ENCODE results near the gene RGS1.

Gene RGS1

GRCh38 chr1:192579010-192579738, 3.6 kb downstream of the RGS1 start:
- in situ Hi-C loops (cut with MboI; ENCODE audit: low sequenced_read_pairs), result loop anchor here (10.0 kb wide), 1 partner anchor 64 kb away; no protein-coding TSS in a partner anchor

- in situ Hi-C loops (cut with MboI; ENCODE audit: low sequenced_read_pairs), result no loop called here
Measured at GRCh38 chr1:192580351-192580962, 4.9 kb downstream of the RGS1 start.

- in situ Hi-C loops (cut with MboI; ENCODE audit: low sequenced_read_pairs), result no loop called here
Measured at GRCh38 chr1:192581131-192581927, 5.8 kb downstream of the RGS1 start.

- in situ Hi-C loops (cut with MboI; ENCODE audit: low sequenced_read_pairs), result no loop called here
Measured at GRCh38 chr1:192584866-192585265, 9.3 kb downstream of the RGS1 start.

- in situ Hi-C loops (cut with MboI; ENCODE audit: low sequenced_read_pairs), result no loop called here
Measured at GRCh38 chr1:192587386-192588266, 12.1 kb downstream of the RGS1 start.

- in situ Hi-C loops (cut with MboI; ENCODE audit: low sequenced_read_pairs), result no loop called here
Measured at GRCh38 chr1:192588546-192588945, 13.0 kb downstream of the RGS1 start.

GRCh38 chr1:192589813-192590212, 14.2 kb downstream of the RGS1 start:
- in situ Hi-C loops (cut with MboI; ENCODE audit: low sequenced_read_pairs), result no loop called here

GRCh38 chr1:192592517-192592916, 16.9 kb downstream of the RGS1 start:
- in situ Hi-C loops (cut with MboI; ENCODE audit: low sequenced_read_pairs), result no loop called here

GRCh38 chr1:192592981-192593708, 17.6 kb downstream of the RGS1 start:
- in situ Hi-C loops (cut with MboI; ENCODE audit: low sequenced_read_pairs), result no loop called here

GRCh38 chr1:192595299-192595698, 19.7 kb downstream of the RGS1 start:
- in situ Hi-C loops (cut with MboI; ENCODE audit: low sequenced_read_pairs), result no loop called here

GRCh38 chr1:192598589-192598988, 23.0 kb downstream of the RGS1 start:
- in situ Hi-C loops (cut with MboI; ENCODE audit: low sequenced_read_pairs), result no loop called here

- in situ Hi-C loops (cut with MboI; ENCODE audit: low sequenced_read_pairs), result loop anchor here (10.0 kb wide), 1 partner anchor 125 kb away; no protein-coding TSS in a partner anchor
Measured at GRCh38 chr1:192600275-192600674, 24.7 kb downstream of the RGS1 start.

GRCh38 chr1:192601143-192601542, 25.6 kb downstream of the RGS1 start:
- in situ Hi-C loops (cut with MboI; ENCODE audit: low sequenced_read_pairs), result loop anchor here (10.0 kb wide), 1 partner anchor 126 kb away; no protein-coding TSS in a partner anchor

- in situ Hi-C loops (cut with MboI; ENCODE audit: low sequenced_read_pairs), result loop anchor here (10.0 kb wide), 1 partner anchor 127 kb away; no protein-coding TSS in a partner anchor
Measured at GRCh38 chr1:192601567-192601966, 26.0 kb downstream of the RGS1 start.

GRCh38 chr1:192602757-192603156, 27.2 kb downstream of the RGS1 start:
- in situ Hi-C loops (cut with MboI; ENCODE audit: low sequenced_read_pairs), result loop anchor here (10.0 kb wide), 1 partner anchor 128 kb away; no protein-coding TSS in a partner anchor

- in situ Hi-C loops (cut with MboI; ENCODE audit: low sequenced_read_pairs), result loop anchor here (10.0 kb wide), 1 partner anchor 129 kb away; no protein-coding TSS in a partner anchor
Measured at GRCh38 chr1:192603218-192603787, 27.7 kb downstream of the RGS1 start.

- in situ Hi-C loops (cut with MboI; ENCODE audit: low sequenced_read_pairs), result loop anchor here (10.0 kb wide), 1 partner anchor 130 kb away; no protein-coding TSS in a partner anchor
Measured at GRCh38 chr1:192604979-192605620, 29.5 kb downstream of the RGS1 start.

GRCh38 chr1:192608671-192609070, 33.1 kb downstream of the RGS1 start:
- in situ Hi-C loops (cut with MboI; ENCODE audit: low sequenced_read_pairs), result loop anchor here (10.0 kb wide), 1 partner anchor 134 kb away; no protein-coding TSS in a partner anchor
